Stimulated activated CD8-positive, alpha-beta memory T cell treated with anti-CD3 and anti-CD28 coated beads, Interleukin-7, amount 100 ng/mL, for 1 hour (primary cell): ENCODE results near the gene MYO10.
"Not testable (repeated sequence)": the region's sequence is repeated elsewhere in the genome, so short reads cannot be mapped to it uniquely, and the experiment has no call there.

ENCODE experiments used
- DNase-seq, 2 donors: peaks; one replicate each; pipeline ENCODE4 v3.0.0-alpha.2; 2020; ENCODE audit warnings: low read depth in 2 of 2

The MYO10 gene

DNA sequence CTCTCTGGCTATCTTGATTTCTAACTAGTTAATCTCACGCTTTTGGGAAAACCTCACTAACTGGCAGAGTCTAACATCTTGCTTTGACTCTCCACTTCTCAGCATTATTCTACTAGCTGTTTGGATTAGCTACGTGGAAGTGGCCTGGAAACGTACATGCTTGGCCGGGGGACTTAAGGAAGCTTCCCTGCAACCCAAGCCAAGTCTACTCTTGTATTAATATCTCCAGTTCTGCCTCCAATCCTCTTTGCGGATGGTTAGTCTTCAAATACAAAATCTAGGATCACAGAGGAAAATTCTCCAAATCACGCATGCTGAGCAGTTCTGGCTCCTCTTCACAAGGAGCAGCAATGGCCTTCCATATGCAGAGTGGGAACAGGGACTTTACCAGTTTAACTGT lies 267.5 kb downstream of the MYO10 start:
- DNase-seq = no peak

DNA sequence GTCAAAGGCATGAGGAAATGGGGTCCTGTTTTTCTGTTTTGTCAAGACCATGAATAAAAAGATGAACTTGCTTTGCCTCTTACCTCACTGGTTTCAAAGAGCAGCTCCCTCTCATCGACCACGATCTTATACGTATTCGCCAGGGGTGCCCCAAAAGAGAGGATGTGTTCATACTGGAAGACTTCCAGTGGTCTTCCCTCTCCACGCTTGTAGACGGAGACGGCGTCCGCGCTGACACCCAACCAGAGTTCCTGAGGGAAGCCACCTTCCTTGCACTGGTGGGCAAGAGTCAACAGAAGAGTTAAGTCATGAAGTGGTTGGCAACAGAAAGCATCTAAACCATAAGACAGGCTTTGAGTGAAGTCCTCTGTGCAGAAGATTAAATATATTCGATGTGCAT lies 267.9 kb downstream of the MYO10 start:
- DNase-seq = no peak

DNA sequence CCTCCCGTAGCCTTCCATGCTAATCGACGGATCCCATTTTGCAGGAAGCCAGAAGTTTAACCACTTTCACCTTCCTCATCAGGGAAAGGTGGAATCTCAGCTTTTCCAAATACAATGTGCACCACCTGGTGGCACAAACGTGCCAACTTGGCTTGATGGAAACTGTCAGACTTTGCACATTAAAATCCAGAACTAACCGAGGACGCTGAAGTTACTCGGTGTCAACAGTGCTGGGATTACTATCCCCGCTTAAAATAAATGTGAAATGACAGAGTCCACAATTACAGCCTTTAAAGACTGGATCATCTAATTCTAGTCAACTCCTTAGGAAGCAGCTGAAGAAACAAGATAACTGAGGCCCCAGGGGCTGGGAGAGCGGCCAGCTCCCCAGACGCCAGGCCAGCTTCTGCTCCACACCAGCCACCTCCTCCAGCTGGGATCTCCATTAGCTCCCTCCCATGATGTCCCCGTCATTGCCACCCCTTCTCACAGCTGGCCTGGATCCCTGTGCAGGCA lies 269.1 kb downstream of the MYO10 start:
- no peak for DNase-seq

DNA sequence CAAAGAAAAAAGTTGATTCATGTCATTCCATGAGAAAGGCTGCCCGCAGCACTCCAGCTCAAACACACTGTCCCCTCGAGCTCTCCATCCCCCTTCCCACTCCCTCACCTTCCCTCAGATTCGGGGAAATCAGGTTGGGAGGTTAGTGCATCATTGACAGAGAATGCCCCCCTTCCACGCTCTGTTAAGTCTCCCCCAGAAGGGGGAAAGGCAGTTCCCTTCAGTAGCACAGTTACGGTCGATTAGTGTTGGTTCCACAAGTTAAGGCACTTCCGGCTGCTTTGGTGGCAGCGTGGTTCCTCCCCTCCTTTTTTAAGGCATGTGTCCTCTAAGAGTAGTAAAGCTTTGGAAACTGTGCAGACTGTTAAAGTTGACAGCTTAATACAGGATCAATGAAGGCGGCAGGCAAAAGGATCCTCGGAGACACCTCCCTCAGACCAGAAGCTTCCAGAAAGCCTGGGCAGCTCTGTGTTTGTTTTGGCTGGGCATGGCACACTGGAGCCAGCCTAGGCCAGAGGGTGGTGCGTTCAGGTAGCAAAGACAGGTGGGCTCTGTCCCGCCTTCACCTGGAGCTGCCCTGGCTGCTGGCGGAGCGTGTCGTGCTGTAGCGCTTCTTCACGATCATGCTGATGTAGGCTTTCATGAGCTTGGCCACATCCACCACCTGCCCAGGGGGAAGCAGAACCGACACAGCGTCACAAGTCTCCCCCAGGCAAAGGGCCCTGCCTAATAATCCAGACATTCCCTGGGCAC lies 269.8 kb downstream of the MYO10 start:
- DNase-seq = no peak

DNA sequence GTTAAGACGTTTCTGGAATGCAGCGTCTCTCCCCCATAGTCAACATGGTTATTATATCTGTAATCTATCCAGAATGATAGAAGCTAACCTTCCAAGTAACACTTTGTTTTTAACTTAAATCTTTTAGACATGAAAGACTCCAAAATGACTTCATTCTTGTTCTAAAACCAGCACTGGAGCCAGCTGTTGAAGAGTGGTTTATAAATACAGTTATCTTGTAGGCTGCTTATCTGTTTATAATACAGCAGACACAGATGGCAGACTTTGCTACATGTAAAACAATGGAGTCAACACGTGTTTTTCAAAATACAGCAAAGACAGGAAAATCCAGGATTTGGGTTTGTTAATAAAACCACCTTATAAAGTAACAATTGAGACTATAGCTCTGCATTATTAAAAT lies 270.5 kb downstream of the MYO10 start:
- DNase-seq = no peak

DNA sequence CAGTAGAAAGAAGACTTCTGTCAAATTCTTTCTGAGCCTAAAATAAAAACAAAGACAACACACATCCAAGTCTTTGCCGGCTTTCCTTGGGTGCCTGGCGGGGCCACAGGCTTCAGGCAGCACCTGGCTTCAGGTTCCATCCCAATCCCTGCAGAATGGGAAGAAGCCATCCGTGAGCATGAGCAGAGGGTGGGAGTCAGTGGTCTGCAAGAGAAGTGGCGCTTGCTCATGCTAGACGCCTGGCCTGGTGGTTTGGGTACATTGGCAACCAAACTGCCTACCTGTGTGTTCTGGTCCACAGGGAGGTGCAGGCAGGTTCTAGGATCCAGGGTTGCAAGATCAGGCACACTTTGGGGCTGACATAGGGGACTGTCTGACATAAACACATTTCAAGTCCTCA lies 271.7 kb downstream of the MYO10 start:
- DNase-seq = no peak

DNA sequence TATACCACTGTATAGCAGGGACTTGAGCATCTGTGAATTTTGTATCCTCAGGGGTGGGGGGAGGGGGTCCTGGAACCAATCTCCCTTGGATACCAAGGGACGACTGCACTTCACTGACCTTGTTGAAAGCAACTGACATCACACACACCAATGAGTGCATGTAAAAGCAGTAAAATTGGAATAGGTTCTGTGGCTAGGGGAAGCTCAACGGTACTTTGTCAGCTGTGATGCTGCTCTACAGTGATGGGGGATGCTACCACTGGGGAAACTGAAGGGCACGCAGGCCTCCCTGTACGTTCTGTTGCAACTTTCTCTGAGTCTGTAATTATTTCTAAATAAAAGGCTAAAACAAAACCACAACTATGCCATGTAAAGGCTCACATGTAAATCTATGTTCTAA lies 272.2 kb downstream of the MYO10 start:
- no peak for DNase-seq

DNA sequence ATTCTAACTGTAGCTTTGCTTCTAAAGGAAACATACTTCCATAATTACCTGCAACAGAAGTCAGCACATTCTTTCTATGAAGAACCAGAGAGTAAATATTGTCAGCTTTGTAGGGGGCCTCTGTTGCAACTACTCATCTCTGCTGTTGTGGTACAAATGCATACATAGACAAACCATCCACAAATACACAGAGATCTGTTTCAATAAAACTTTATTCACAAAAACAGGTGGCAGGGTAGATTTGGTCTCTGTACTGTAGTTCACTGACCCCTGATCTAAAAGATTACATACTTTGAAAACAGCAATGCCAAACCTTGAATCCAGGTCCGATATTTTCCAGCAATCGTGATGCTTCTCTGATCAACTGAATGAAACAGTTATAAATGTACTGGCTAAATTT lies 274.4 kb downstream of the MYO10 start:
- DNase-seq = no peak

DNA sequence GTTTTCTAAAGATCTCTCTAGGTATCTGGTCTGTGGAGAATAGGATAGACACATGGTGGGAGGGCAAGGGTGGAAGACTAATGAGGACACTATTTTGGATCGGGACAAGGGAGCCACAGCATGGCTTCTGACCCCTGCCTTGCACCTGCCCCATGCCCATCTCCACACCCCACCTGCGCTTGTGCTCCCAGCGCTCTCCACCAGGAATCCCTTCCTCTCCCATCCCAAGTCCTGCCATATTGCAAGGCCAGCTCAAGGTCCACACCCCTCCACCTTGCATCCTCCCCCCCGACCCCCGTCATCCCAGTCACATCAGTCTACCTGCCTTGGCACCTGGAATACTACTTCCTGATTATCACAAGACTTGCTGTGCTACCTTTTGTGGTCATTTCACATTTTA lies 275.1 kb downstream of the MYO10 start:
- no peak for DNase-seq

DNA sequence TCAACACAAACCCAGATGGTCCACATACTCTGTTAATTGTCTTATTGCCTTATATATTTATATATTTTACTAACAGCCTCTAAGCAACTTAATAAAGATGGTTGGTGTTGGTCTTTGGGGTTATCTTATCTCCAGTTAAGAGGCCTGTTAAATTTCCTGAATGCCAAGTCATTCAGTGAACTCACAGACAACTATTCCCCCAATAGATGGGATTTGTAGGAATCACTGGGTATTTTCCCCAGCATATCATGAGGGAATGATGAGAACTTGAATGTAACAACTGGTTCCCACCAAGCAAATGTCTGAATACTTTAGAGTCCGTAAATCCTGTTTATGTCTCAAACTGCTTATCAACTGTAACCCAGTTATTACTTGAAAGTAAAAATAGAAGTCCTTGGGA lies 276.6 kb downstream of the MYO10 start:
- DNase-seq = no peak

DNA sequence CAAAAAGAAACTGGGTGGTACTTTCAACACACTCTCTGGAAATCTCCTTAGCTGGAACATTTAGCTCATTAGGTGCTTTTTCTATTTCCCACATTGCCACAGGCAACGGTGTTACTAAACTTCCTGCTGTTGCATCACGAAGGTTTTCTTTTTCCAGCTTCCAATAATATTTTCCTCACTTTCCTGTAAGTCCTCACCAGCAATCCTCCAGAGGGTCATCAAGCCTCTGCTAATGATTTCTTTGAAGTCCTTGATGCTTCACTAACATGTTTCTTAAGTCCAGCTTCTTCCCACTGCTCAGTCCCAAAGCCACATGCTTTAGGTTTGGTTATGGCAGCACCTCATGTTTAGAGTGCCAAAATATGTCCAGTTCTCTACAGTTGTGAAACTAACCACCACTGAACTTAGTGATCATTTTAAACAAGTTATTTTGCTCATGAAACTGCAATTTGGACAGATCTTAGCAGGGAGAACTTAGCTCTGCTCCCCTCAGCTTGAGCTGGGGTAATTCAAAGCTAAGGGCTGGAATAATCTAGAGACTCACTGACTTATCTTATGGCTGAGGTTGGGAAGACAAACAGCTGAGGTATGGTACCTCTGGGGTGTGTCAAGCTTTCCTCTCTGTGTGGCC lies 279.4 kb downstream of the MYO10 start:
- DNase-seq = no peak

DNA sequence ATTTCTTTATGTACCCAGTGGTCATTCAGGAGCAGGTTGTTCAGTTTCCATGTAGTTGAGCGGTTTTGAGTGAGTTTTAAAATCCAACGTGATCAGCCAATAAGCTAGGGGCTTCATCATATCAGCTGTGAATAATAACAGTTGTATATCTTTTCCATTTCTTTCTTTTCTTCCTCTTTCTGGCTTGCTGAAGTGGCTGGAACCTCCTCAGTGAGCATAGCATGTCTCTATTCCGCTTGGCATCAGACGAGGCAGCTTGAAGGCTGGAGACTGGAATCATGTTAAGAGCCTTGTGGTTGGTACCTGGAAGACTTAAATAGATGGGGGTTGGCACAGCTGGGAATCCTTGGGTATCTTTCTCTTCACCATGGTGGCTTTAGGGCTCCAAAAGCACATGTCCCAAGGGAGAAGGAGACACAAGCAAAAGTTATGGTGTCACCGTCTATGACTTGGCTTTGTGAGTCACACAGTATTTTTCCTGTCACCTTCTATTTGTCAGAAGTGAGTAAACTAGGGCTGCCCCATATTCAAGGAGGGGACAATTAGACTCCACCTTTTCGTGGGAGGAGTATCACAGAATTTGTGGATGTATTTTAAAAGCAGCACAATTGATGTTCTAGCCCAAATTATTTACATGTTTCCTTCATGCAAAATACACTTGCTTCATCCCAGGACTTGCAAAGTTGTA lies 281.3 kb downstream of the MYO10 start:
- DNase-seq = no peak

DNA sequence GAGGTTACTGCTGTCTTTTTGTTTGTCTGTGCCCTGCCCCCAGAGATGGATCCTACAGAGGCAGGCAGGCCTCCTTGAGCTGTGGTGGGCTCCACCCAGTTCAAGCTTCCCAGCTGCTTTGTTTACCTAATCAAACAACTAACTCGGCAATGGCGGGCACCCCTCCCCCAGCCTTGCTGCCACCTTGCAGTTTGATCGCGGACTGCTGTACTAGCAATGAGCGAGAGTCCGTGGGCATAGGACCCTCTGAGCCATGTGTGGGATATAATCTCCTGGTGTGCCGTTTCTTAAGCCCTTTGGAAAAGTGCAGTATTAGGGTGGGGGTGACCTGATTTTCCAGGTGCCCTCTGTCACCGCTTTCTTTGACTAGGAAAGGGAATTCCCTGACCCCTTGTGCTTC lies 287.3 kb downstream of the MYO10 start:
- DNase-seq = not testable (repeated sequence)

DNA sequence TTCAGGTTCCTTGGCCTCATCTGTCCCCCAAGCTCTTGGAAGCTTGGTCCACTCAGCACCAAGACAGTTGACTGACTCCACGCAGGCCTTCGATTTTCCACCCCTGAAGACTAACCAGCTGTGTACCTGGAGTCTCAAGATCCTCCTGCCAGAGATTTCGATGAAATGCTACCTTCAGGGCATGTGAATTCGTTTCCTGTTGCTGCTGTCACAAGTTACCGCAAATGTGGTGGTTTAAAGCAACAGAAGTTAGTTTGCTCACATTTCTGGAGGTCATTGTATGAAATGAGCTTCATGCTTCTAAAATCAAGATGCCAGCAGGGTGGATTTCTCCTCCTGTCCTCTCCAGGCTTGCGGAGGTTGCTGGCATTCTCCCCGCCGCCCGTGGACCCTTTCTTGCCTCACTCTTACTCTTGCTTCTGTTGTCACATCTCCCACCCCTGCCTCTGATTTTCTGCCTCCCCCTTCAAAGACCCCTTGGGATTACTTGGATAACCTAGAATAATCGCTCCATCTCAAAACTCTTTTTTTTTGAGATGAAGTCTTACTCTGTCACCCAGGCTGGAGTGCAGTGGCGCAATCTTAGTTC lies 291.7 kb downstream of the MYO10 start:
- DNase-seq = no peak

DNA sequence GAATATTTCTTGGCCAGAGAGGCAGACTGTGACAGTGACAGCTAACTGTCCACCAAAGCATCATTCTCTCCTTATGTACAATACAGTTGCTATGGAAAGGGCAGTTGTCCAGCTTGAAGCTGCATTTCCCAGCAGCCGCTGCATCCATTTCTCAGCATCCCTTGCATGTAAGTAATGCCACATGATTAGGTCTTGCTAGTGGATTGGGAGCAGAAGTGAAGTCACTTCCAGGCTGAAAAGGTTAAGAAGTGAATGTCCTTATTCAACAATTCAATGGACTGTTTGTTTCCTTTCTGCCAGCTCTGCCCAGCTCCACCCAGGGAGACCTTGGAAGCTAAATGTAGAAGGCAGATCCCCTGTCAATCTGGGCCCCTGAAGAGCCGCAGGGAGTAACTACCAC lies 293.2 kb downstream of the MYO10 start:
- DNase-seq = no peak

DNA sequence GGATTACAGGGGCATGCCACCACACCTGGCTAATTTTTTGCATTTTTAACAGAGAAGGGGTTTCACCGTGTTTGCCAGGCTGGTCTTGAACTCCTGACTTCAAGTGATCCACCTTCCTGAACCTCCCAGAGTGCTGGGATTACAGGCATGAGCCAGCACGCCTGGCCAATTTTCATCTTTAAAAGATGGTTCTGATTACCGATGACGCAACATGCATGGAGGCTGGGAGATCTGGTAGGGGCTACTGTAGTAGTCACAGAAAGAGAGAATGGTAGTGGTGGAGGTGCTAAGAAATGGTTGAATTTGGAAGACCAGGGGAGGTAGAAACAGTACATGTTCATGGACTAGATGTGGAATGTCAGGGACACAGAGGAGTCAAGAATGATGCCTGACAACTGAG lies 296.9 kb downstream of the MYO10 start:
- DNase-seq = no peak

DNA sequence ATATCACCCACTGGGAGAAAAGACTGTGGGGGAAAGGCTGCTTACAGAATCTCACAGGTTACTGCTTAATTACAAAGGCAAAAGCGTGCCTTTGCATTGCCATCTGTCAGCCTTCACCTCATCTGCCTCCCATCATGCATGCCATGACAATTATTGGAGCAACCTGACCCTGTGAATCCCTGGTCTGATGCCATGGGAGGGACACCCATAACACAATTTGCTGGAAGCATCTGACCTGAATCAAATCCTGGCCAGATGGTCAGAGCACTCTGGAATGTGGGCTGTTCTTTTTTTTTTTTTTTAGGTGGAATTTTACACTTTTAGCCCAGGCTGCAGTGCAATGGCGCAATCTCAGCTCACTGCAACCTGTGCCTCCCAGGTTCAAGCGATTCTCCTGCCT lies 307.7 kb downstream of the MYO10 start:
- no peak for DNase-seq

DNA sequence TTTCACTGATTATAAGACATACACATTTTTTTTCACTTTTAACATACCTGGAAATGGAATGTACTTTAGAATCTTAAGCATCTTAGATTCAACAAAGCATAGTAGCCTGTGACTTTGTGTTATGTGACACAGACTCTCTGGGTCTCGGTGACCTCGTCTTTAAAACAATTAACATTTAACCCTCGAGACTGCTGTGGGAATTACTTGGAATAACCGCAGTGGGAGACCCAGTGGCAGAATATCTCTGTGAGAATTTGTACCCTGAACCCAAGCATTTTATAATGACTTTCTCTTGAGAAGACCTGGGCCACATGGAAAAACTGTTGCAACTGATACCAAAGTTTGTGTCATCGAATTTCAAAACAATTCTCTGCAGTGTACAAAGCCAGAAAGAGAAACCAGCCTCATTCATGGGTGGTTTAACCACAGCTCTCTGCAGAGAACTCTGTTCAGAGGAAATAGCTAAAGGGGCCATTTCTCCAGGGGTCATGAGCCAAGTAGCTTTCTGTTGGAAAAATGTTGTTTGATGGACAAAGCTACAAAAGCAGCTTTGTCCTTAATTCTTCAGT lies 309.3 kb downstream of the MYO10 start:
- no peak for DNase-seq

DNA sequence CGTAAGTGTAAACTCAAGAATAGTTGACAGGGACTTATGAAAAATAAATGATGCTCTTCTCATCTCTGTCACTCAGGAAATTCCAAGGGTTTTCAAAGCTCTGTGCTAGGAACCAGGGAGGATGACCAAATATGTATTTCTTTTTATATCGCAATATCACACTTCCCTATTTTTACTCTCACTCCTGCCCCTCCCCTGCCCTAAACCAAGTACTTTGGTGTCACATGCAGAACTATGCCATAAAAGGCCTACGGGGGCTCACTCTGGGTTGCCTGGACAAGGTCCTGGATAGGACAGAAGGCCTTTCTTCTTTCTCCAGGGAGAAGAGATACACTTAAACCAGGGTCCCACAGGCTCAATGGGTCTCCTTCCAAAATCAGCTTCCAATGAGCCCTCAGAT lies 311.0 kb downstream of the MYO10 start:
- no peak for DNase-seq

DNA sequence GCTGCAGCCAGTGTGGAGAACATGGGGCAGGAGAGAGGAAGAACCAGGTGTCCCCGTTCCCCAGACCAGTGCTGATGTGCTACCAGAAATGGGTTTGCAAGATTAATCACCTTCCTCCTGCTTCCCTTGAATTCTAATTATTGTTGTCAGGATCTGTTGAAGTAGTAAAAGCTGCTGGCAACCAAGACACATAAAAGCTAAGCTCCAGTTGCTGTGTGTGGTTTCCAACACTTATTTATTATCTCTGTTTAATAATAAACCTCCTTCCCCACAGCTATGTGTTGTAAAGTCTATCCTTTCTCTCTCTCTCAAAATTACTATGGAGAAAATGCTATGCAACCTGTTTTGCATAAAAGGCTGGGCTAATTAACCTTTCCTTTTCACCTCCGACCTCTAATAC lies 317.0 kb downstream of the MYO10 start:
- DNase-seq = no peak

DNA sequence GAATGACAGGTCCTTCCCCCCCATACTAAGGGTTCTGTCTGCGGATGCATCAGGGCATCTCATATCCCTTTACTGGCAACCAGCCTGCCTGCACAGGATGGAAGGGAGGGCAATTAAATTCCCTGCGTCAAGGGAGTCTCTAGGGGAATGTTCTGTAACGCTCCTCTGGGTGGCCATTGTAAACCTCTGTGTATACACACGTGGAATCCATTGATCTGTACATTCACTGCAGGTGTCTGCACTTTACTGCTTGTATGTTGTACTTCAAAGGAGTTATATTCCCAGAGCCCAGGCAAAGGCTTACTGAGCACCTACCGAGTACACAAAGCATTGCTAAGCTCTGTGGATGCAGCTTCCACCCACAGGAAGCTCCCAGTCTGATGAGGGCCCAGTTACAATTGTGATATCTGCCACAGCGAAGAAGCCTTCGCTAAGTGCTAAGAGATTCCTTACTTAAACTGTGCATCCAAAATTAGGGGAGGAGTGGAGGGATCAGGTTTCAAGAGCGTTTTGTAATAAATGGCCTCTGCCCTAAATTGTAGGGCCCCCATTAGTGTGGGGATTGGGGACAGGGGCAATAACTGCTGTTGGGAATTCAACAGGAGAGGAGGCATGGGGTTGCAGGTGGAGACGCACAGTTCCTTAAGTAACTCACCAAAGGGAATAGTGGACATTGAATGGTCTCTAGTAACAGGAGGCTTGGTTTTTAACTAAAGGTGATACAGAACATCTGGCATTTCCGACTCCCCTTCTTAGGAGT lies 317.8 kb downstream of the MYO10 start:
- DNase-seq = no peak
